Measurements from ENCODE around the gene EIF2AK3.

- TF ChIP-seq CTCF (IDR thresholded peaks at IDR 0.05; ENCODE audit: low read length) (no peak), EZH2 (IDR thresholded peaks at IDR 0.05; ENCODE audit: borderline replicate concordance, low read length) (no peak)
Observed at GRCh38 chr2:88637464-88637863, 10.2 kb upstream of the EIF2AK3 start.

Measured in OCI-LY1 (cell line).